Measurements from ENCODE around the gene ACTL10. TPM values are rescaled to one million over a fixed set of nuclear protein-coding genes. Genes with fewer than 3 reads are reported as not detected.
A peak's percentile ranks its signal among the peaks of the same experiment; 100 is the strongest.

Gene ACTL10
- total and polyA plus RNA-seq, 2 experiments from 2014 or later = 0.71 to 1.9 TPM

- Histone ChIP-seq H3K4me1 (ENCODE audit: insufficient read depth) (peaks cover 6% of the 10 kb centered on the region; the same call in 1 of the 2 replicates), H3F3A (replicated peaks; ENCODE audit: low read depth) (0 out of 2 replicates have a peak, but pooled peaks cover 6% of the 10 kb centered on the region), H3K27ac (ENCODE audit: low read depth) (no peak overlapping the region), H3K4me3 (no peak overlapping the region), H3K79me2 (replicated peaks; ENCODE audit: insufficient read depth) (peaks cover 39% of the 10 kb centered on the region), H2AFZ (no peak overlapping the region), H4K20me1 (replicated peaks; ENCODE audit: insufficient read depth) (peaks cover 31% of the 10 kb centered on the region; the same call in 1 of the 2 replicates), H3K9me2 (ENCODE audit: insufficient read depth) (no peaks in the 10 kb centered on the region), H3K36me3 (ENCODE audit: insufficient read depth) (peaks cover 4% of the 10 kb centered on the region; the same call in 1 of the 2 replicates), H3K27me3 (ENCODE audit: insufficient read depth) (no peaks in the 10 kb centered on the region), H3K4me2 (no peak overlapping the region)
- Mint-ChIP-seq H3K36me3 (ENCODE audit: low read depth) (peaks cover 33% of the 10 kb centered on the region), H3K4me3 (no peak overlapping the region), H3K27me3 (ENCODE audit: insufficient read depth, low read depth, poor library complexity) (peaks cover 10% of the 10 kb centered on the region), H3K4me1 (peaks cover 20% of the 10 kb centered on the region), H3K27ac (0 out of 2 replicates have a peak overlapping the region, but pooled peaks have one; percentile 27), H3K9me3 (no peaks in the 10 kb centered on the region; the same call in 2 of the 3 replicates)
- ATAC-seq (no peak), DNase-seq (ENCODE audit: low spot score) (no peak)
- no peak for TF ChIP-seq NANOG (IDR thresholded peaks at IDR 0.05; ENCODE audit: borderline replicate concordance)
- no peak for TF ChIP-seq STAT1 (IDR thresholded peaks at IDR 0.05; ENCODE audit: unreplicated experiment)
- TF ChIP-seq POLR2AphosphoS5 (IDR thresholded peaks at IDR 0.05; ENCODE audit: low read depth) = no peak
- no peak for TF ChIP-seq ZNF331 (CRISPR knock-in tag; IDR thresholded peaks at IDR 0.05; ENCODE audit: low read depth)
- no peak for TF ChIP-seq CTCF (conservative IDR thresholded peaks at IDR 0.05; ENCODE audit: low read depth in 2 of 2)
- no peak for TF ChIP-seq REST (IDR thresholded peaks at IDR 0.05; ENCODE audit: unreplicated experiment)
- no peak for TF ChIP-seq EZH2phosphoT487 (IDR thresholded peaks at IDR 0.05; ENCODE audit: unreplicated experiment)
- TF ChIP-seq EZH2 (IDR thresholded peaks at IDR 0.05; ENCODE audit: low read depth, unreplicated experiment) = no peak
- no peak for TF ChIP-seq ETS1 (IDR thresholded peaks at IDR 0.05)
- TF ChIP-seq ZNF114 (CRISPR knock-in tag; IDR thresholded peaks at IDR 0.05) = no peak
- TF ChIP-seq ZNF462 (CRISPR knock-in tag; IDR thresholded peaks at IDR 0.05) = no peak
- no peak for TF ChIP-seq CREB1 (CRISPR knock-in tag; IDR thresholded peaks at IDR 0.05; ENCODE audit: low read depth)
- no peak for TF ChIP-seq JUNB (IDR thresholded peaks at IDR 0.05; ENCODE audit: unreplicated experiment)
Observed at GRCh38 chr20:33681288-33681687, 14.5 kb downstream of the ACTL10 start.

Data from GM23338 (cell line).